OCI-LY1 (cell line): ENCODE data around the gene SOS1.

Experiments used
- EZH2 ChIP-seq: fragments of 200-600 bp; sonication (generic), shearing (Covaris generic); IDR thresholded peaks from 2 replicates; pipeline ENCODE4 v1.8.0; 2017; ENCODE audit warnings: borderline replicate concordance, mixed run types, mild to moderate bottlenecking, antibody characterized with exemption, low read length, moderate library complexity, mixed read lengths
- TF ChIP-seq, protein P1 (sequence below): fragments of 200-600 bp; sonication (generic), shearing (Covaris generic); IDR thresholded peaks from 2 replicates; pipeline ENCODE4 v1.5.1; 2017; ENCODE audit warnings: mild to moderate bottlenecking, antibody characterized with exemption, low read length, moderate library complexity, mixed read lengths

DNA sequence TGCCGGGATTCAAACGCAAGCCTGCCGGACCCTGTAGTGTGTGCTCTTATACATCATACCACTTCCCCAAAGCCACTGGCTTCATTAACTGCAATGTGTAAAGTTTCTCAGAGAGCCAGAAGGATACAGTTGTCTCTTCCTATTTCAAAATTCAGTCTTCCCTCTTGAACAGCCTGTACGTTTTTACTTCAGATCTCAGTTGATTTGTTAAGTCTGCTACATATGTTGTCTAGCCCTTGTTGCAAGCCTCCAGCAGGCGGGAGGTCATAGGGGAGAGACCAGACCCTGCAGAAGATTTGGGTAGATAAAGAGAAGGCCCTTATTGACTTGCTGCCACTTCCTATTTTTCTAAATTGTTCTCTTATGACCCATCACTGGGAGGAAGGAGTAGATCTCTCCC is 174.9 kb downstream of the SOS1 start:
- TF ChIP-seq, protein P1, sequence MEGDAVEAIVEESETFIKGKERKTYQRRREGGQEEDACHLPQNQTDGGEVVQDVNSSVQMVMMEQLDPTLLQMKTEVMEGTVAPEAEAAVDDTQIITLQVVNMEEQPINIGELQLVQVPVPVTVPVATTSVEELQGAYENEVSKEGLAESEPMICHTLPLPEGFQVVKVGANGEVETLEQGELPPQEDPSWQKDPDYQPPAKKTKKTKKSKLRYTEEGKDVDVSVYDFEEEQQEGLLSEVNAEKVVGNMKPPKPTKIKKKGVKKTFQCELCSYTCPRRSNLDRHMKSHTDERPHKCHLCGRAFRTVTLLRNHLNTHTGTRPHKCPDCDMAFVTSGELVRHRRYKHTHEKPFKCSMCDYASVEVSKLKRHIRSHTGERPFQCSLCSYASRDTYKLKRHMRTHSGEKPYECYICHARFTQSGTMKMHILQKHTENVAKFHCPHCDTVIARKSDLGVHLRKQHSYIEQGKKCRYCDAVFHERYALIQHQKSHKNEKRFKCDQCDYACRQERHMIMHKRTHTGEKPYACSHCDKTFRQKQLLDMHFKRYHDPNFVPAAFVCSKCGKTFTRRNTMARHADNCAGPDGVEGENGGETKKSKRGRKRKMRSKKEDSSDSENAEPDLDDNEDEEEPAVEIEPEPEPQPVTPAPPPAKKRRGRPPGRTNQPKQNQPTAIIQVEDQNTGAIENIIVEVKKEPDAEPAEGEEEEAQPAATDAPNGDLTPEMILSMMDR = no peak
- TF ChIP-seq EZH2 = no peak
